DMS53 (cell line): Measurements from ENCODE around the gene SRL.

ENCODE experiments used
- DNase-seq: peaks from one replicate; lab custom pipeline; 2025; lab: John Stamatoyannopoulos, UW

SRL gene

GRCh38 chr16:4202615-4203345 is 39.1 kb downstream of the SRL start:
- DNase-seq, result no peak

- DNase-seq, result no peak
These were observed 41.1 kb downstream of the SRL start for GRCh38 chr16:4200781-4201137.

DNA sequence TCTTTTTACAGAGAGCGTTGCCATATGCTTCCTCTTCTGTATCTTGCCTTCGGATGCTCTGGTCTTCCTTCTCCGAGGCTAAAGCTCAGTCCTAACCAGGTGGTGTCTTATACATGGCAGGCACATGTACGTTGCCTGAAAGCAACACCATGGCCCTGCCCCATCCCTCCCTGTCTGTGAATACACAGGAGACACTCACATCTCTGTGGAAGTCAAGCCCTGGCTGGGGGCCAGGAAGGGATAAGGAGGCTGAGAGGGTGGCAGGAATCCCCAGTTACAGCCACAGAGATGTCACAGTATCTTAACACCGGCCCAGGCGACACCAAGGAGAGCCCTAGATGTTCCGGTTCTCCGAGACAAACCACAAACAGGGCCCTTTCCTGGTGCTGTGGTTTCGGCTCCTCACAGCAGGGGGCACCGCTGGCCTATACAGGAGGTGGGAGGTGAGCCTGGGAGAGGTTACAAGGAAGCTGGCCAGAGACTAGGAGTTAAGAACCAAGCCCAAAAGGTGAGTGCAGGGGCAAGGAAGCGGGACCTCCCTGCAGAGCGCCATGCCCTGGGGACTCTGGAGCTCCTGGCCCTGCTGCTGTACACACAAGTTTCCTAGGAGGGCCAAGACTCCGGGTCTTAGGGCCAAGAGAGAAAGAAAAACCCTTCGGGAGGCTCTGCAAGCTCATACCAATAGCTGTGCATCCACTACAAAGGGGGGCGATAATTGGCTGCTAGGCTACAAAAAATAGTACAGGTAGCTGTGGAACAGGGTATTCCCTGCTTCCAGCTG is 41.7 kb downstream of the SRL start:
- peak; percentile 79 for DNase-seq

DNA sequence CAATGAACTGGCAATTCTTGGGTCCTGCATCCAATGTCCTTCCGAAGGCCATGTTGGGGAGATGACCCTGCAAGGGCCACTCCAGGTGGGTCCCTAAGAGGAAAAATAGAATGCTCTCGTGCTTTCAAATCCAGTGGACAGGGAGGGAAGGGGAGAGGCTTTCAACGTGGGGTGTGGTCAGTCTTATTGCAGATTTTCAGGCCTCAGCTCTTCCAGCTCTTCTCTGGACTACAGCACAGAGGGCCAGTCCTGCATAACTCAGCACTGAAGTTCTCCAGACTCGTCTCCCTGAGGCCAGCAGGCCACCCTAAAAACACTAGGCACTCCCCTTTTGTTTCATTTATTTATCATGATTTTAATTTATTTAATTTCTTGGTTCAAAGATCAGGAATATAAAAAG is 43.1 kb downstream of the SRL start:
- no peak for DNase-seq

DNA sequence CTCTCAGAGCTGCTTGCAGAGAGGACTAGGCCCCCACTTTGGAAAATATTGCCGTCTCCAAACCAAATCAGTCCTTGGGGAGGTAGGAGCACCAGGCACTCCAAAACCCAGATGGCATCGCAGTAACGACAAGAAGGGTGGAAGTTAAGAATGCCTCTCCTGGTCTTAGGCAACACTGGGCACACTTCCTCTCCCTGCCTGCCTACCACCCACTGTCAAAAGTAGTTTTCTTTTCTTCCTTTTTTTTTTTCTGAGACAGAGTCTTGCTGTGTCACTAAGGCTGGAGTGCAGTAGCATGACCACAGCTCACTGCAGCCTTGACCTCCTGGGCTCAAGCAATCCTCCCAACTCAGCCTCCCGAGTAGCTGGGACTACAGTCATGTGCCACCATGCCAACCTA is 47.2 kb downstream of the SRL start:
- no peak for DNase-seq

DNA sequence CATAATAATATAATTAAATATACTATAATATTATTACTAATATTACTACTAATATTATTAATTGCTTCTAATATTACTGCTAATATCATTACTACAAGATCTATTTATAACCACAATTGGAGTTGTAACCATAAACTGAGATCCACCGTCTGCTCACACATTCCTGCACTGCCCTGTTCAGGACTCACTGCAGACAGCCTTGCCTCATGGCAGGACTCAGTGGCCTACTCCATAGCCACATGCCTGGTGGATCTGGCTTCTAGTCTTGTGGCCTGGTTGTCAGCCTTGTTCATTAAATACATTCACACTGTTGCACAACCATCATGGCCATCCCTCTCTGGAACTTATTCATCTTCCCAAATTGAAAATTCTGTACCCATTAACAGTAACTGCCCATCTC is 48.0 kb downstream of the SRL start:
- DNase-seq, result no peak

DNA sequence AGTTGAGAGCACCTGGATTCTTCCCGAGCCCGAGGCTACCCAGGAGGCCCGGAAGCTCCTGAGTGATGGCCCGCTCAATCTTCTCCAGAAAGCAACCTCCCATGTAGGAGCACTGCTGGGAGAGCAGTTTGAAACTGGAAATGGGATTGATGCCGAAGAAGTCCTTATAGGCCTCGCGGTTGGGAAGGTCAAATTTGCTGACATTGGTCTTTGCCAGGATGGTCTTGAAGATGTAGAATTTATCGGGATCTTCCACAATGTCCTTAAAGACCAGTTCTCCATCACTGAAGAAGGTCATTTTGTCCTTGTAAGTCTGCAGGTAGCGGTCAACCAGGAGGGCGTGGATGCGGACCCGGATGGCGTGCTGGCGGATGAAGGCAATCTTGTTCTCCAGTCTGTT is 49.7 kb downstream of the SRL start:
- no peak for DNase-seq

DNA sequence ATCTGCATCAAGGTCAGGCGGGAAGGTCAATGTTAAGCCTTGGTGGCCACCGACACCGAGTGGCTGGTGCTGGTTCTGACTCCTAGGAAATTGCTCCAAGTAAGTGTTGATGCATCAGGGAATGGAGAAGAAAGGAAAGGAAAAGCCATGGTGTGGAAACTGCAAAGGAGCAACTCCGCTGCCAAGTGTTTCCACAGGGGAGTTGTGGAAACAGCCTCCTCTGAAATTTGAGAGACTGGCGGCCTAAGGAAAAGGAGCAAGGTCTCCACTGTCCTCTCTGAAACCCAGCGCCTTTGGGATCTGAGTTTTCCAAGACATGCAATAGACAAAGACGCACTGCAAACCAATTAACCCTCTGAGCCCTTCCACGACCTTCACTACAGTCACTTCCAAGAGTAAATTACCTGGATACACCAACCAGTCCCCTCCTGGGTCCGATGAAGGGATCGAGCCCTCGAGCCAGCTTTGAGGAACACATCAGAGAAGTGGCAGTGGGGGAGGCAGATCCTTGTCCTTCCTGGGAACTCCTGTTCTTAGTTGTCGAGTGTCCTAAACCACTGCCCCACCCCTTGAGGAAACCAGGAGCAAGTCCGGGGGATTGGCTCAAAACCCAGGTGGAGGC is 51.1 kb downstream of the SRL start:
- DNase-seq, result no peak

DNA sequence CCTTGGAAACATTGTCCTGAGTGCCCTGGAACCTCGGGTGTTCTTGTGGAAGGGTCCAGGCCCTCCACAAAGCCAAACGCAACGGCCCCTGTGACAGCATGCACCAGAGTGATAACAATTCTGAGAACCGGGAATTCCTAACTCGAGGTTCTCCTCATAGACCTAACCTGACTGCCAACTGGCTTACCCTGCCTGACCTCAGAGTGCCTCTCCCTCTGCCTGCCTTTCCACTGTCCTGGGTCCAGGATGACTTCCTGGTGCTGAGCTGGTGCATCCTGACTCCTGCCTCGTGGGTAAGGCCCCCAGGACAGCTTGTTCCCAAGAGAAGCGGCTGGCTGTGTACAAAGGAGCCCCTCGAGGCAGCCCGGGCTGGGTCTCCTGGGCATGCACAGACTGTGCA is 51.8 kb downstream of the SRL start:
- no peak for DNase-seq

DNA sequence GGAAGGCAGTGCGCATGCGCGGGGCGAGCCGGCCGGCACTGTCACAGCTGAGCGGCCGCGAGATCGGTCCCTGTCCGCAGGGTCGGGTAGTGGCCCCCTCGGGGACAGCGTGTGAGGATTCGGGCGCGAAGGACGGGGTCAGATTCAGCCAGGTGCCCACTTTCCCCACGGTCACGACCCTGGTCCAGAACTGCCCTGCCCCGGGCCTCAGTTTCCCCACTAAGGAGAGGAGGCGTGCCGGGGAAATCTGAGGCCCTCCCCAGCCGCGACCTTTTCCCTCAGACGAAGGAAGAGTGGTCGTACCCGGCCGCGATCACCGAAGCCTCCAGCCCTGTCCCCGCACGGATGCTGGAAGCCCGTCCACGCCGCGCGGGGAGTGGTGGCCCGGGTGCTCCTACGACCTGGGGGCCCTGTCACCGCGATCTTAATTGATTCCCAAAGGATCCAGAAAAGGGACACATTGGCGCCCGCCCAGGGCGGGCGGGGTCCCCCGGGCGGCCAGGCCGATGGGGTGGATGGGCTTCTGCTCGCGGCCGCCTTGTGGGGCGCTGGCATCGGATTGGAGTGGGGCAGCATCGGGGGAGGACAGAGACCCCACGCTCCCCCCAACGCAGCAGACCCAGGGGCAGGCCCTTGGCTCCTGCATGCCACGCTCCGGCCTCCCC is 57.7 kb downstream of the SRL start:
- DNase-seq, result peak; percentile 30

DNA sequence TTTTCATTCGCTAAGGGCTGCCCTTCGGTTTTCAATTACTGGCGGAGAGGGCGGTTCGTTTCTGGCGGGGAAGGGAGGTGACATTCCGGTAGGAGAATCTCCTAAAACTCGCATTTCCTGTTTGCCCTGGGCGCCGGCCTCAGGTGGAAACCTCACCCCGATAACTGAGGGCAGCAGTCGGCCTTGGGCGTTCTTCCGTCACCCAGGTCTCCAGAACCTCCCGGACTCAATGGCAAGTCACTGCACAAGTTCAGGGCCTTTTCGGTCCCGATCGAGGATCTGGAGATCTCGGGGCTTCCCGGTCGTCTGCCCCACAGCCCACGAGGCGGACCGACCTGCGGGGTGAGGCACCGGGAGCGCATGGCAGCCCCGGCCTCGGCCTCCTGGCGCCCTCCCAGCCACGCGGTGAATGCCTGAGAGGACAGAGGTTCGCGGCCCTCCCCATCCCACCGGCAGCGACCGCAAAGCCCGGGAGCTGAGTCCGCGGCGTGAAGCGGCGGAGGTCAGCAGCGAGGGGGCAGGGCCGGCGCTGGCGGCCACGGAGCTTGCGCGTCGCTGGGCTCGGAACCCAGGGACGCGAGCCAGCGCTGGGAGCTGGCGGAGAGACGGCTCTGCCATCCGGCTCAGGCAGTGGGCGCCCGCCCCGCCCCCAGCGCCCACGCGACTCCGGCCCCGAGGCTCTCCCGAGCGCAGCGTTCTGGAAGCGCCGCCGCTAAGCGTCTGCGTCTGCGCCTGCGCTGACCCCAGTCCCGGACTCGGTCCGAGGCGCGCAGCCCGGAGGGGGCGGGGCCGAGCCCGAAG is 58.4 kb downstream of the SRL start:
- peak; percentile 94 for DNase-seq

GRCh38 chr16:4182581-4183236 is 59.2 kb downstream of the SRL start:
- DNase-seq, result no peak

DNA sequence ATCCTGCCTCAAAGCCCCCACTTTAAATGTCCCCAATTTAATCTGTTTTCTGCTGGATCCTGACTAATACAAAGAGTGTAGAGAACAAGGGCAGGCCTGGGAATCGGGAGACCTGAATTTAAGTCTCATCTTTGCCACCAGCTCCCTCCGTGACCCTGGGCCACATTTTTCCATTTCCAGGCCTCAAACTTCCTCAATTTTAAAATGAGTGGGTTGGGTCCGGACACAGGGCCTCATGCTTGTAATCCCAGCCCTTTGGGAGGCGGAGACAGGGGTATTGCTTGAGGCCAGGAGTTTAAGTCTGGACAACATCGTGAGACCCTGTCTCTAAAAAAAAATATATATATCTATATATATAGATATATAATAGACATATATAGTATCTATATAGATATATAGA is 61.4 kb downstream of the SRL start:
- DNase-seq, result no peak

DNA sequence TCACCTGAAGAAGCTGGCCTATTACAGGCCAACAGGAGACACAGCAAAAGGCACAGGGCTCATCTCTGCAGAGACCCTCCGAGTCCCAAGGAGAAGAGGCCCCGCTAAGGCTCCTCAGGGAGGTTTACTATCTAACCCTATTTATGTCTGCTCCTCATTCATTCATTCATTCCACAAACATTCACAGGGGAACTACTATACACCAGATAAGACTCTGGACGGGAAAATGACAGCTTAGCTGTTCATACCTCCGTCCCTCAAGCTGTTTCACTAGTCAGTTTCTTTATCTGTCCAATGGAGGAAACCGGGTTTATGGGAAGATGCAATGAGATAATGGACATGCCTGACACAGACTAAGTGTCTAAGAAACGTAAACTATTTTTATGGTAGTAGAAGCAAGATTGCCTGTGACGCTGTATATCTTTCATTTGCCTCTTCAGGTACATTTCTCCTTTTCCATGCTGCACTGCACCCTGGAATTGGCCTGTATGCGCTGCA is 62.1 kb downstream of the SRL start:
- DNase-seq, result no peak

DNA sequence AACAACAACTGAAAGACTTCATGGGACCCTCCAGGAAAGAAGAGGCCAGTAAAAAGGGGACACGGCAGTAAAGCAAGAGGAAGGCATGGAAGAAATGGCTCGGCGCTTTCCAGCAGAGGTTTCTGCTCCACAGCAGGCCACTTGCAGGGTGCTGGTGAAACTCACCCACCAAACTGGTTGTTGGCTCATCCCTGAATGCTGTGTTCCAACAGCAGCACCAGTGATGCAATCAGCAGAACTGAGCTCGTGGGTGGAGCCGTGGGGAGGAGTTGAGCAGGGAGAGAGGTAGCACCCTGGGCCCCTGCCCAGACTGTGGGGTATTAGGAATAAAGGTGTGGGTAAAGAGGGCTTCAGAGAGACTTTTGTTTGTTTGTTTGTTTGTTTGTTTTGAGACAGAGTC is 62.9 kb downstream of the SRL start:
- peak; percentile 40 for DNase-seq

- no peak for DNase-seq
These were observed 63.3 kb downstream of the SRL start for GRCh38 chr16:4178468-4179010.

DNA sequence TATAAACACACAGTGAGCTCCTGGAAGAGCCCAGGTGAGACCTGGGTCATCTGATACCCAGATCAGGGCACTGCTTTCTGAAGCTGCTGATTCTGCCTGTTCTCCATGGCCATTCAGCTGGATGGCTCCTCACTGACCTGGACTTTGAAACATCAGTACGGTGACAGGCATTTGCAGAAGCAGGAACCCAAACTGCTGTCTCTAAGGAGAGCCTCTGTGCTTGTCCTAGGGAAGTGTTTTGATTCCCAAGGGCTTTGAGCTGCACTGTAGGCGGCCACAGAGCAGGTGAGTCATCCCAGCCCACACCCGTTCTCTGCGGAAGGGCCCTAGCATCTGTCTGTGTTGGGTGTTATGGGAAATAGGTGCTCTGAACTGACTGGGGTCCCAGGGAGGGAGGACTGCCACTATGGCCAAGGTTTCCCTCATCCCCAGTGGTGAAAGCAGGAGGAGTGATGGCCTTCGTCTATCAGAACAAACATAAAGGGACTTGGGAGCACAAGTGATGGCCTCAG is 64.9 kb downstream of the SRL start:
- DNase-seq, result peak; percentile 79

DNA sequence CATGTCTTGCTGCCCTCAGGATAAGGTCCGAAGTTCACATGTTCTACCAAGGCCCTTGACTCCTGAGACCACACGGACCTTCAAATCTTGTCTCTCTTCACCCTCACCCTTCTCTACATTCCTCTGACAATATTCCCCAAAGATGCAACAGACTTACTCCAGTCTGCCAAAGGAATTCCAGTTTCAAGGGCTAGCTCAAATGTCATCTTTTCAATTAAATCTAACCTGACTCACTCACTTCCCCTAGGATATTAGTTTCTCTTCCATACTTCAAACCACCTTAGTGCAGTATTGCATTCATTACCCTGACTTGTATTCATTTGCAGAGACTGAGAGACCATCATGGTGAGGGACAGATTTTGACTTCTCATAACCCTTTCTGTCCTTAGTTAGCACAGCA is 66.0 kb downstream of the SRL start:
- DNase-seq, result no peak

GRCh38 chr16:4172070-4172469 is 69.8 kb downstream of the SRL start:
- no peak for DNase-seq

GRCh38 chr16:4169415-4169814 is 72.5 kb downstream of the SRL start:
- no peak for DNase-seq

DNA sequence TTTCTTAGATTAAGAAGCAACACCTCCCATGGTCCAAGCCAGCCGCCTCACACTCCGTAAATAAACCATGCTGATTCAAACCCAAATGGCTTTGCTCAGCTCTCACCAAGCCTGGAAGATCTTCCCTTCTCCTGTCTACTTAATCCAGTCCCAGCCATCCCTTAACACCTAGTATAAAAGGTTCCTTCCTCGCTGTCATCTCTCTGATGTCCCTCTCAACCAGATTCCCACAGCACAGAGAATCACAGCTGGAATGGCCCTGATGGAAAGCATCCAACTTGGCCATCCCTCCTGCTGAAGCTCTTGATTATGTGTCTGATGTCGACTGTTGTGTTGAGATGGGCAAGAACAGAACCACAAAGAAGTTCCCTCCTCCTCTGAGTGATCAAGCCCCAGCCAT is 75.1 kb downstream of the SRL start:
- DNase-seq, result no peak
